IPS-18a (cell line): ENCODE data around the gene NTSR1.

ENCODE experiments used
- H3K27ac ChIP-seq: one replicate; pipeline ENCODE4 v1.5.1; 2013; ENCODE audit warnings: low read length
- H3K27me3 ChIP-seq: one replicate; pipeline ENCODE4 v1.6.1; 2013; ENCODE audit warnings: mild to moderate bottlenecking, low read length; ENCODE audit not compliant: control insufficient read depth, insufficient read depth
- H3K36me3 ChIP-seq: one replicate; pipeline ENCODE4 v1.6.1; 2013; ENCODE audit warnings: low read depth, low read length; ENCODE audit not compliant: control insufficient read depth
- H3K4me1 ChIP-seq: one replicate; pipeline ENCODE4 v1.6.1; 2013; ENCODE audit warnings: low read depth, low read length; ENCODE audit not compliant: control insufficient read depth
- H3K4me3 ChIP-seq: one replicate; pipeline ENCODE4 v1.5.1; 2013; ENCODE audit warnings: low read length
- H3K9ac ChIP-seq: one replicate; pipeline ENCODE4 v1.6.1; 2013; ENCODE audit warnings: mild to moderate bottlenecking, low read length, moderate library complexity
- H3K9me3 ChIP-seq: one replicate; pipeline ENCODE4 v1.6.1; 2013; ENCODE audit warnings: low read depth, low read length; ENCODE audit not compliant: control insufficient read depth

NTSR1 gene

DNA sequence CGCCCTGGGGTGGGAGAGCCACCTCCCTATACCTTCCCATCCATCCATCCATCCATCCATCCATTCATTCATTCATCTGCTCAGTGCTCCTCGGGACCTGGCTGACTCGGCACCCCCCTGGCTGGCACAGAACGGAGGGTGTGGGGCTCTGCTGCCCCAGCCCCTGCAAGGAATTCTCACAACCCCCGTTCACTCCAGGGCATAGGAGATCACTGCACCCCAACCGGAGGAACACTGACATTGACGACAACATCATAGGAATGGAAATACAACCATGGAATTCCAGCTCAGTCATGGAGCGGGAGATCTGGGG lies 59.6 kb downstream of the NTSR1 start:
- H3K4me1 ChIP-seq = no peaks in the 10 kb centered on the region
- no peak overlapping the region for H3K27ac ChIP-seq
- H3K27me3 ChIP-seq = no peaks in the 10 kb centered on the region
- no peaks in the 10 kb centered on the region for H3K9me3 ChIP-seq
- H3K4me3 ChIP-seq = no peak overlapping the region
- no peak overlapping the region for H3K9ac ChIP-seq
- no peaks in the 10 kb centered on the region for H3K36me3 ChIP-seq

- no peaks in the 10 kb centered on the region for H3K9me3 ChIP-seq
- H3K9ac ChIP-seq = no peak overlapping the region
- no peaks in the 10 kb centered on the region for H3K4me1 ChIP-seq
- no peaks in the 10 kb centered on the region for H3K27me3 ChIP-seq
- H3K4me3 ChIP-seq = no peak overlapping the region
- no peaks in the 10 kb centered on the region for H3K36me3 ChIP-seq
- no peak overlapping the region for H3K27ac ChIP-seq
Observed at GRCh38 chr20:62768551-62769287, 60.1 kb downstream of the NTSR1 start.

- no peak overlapping the region for H3K9ac ChIP-seq
- H3K4me3 ChIP-seq = no peak overlapping the region
- H3K4me1 ChIP-seq = no peaks in the 10 kb centered on the region
- H3K9me3 ChIP-seq = no peaks in the 10 kb centered on the region
- H3K36me3 ChIP-seq = no peaks in the 10 kb centered on the region
- H3K27me3 ChIP-seq = no peaks in the 10 kb centered on the region
- H3K27ac ChIP-seq = no peak overlapping the region
Observed at GRCh38 chr20:62769346-62770071, 60.9 kb downstream of the NTSR1 start.

- Histone ChIP-seq H3K27me3 (no peaks in the 10 kb centered on the region), H3K9ac (no peak overlapping the region), H3K27ac (no peak overlapping the region), H3K36me3 (no peaks in the 10 kb centered on the region), H3K9me3 (no peaks in the 10 kb centered on the region), H3K4me1 (no peaks in the 10 kb centered on the region), H3K4me3 (no peak overlapping the region)
Observed at GRCh38 chr20:62770111-62770910, 61.7 kb downstream of the NTSR1 start.

- H3K9me3 ChIP-seq = no peaks in the 10 kb centered on the region
- no peaks in the 10 kb centered on the region for H3K4me1 ChIP-seq
- H3K27me3 ChIP-seq = no peaks in the 10 kb centered on the region
- no peaks in the 10 kb centered on the region for H3K36me3 ChIP-seq
- H3K27ac ChIP-seq = no peak overlapping the region
- no peak overlapping the region for H3K9ac ChIP-seq
- no peak overlapping the region for H3K4me3 ChIP-seq
Observed at GRCh38 chr20:62770916-62771315, 62.3 kb downstream of the NTSR1 start.

GRCh38 chr20:62771396-62772102 lies 62.9 kb downstream of the NTSR1 start:
- Histone ChIP-seq H3K9me3 (no peaks in the 10 kb centered on the region), H3K4me3 (no peak overlapping the region), H3K27me3 (no peaks in the 10 kb centered on the region), H3K36me3 (no peaks in the 10 kb centered on the region), H3K27ac (no peak overlapping the region), H3K9ac (no peak overlapping the region), H3K4me1 (peaks cover 3% of the 10 kb centered on the region)

- Histone ChIP-seq H3K4me3 (no peak overlapping the region), H3K4me1 (peaks cover 5% of the 10 kb centered on the region), H3K27me3 (no peaks in the 10 kb centered on the region), H3K27ac (no peak overlapping the region), H3K9ac (no peak overlapping the region), H3K9me3 (no peaks in the 10 kb centered on the region), H3K36me3 (no peaks in the 10 kb centered on the region)
Observed at GRCh38 chr20:62772103-62772611, 63.5 kb downstream of the NTSR1 start.

- Histone ChIP-seq H3K27me3 (no peaks in the 10 kb centered on the region), H3K9ac (no peak overlapping the region), H3K4me1 (peaks cover 5% of the 10 kb centered on the region), H3K4me3 (no peak overlapping the region), H3K36me3 (no peaks in the 10 kb centered on the region), H3K27ac (no peak overlapping the region), H3K9me3 (no peaks in the 10 kb centered on the region)
Observed at GRCh38 chr20:62772619-62772989, 64.0 kb downstream of the NTSR1 start.

- H3K9me3 ChIP-seq = no peaks in the 10 kb centered on the region
- H3K36me3 ChIP-seq = no peaks in the 10 kb centered on the region
- H3K4me3 ChIP-seq = no peak overlapping the region
- H3K4me1 ChIP-seq = peaks cover 5% of the 10 kb centered on the region
- no peaks in the 10 kb centered on the region for H3K27me3 ChIP-seq
- H3K27ac ChIP-seq = no peak overlapping the region
- H3K9ac ChIP-seq = no peak overlapping the region
Observed at GRCh38 chr20:62772990-62773844, 64.6 kb downstream of the NTSR1 start.

- Histone ChIP-seq H3K27ac (no peak overlapping the region), H3K4me1 (peaks cover 5% of the 10 kb centered on the region), H3K4me3 (no peak overlapping the region), H3K36me3 (no peaks in the 10 kb centered on the region), H3K27me3 (no peaks in the 10 kb centered on the region), H3K9ac (no peak overlapping the region), H3K9me3 (no peaks in the 10 kb centered on the region)
Observed at GRCh38 chr20:62773845-62774714, 65.4 kb downstream of the NTSR1 start.
